ENCODE results near the gene MACROH2A2.
"Not testable (repeated sequence)": the region's sequence is repeated elsewhere in the genome, so short reads cannot be mapped to it uniquely, and the experiment has no call there.

Gene MACROH2A2

GRCh38 chr10:70068925-70069324 is 16.3 kb downstream of the MACROH2A2 start:
- no peak for DNase-seq

GRCh38 chr10:70069346-70069745 is 16.7 kb downstream of the MACROH2A2 start:
- DNase-seq, result no peak

- no peak for DNase-seq
These were observed 18.2 kb downstream of the MACROH2A2 start for GRCh38 chr10:70070834-70071233.

- no peak for DNase-seq
These were observed 21.5 kb downstream of the MACROH2A2 start for GRCh38 chr10:70074165-70074564.

GRCh38 chr10:70074971-70075370 is 22.3 kb downstream of the MACROH2A2 start:
- DNase-seq, result no peak

- no peak for DNase-seq
These were observed 25.7 kb downstream of the MACROH2A2 start for GRCh38 chr10:70078329-70078728.

GRCh38 chr10:70078937-70079336 is 26.3 kb downstream of the MACROH2A2 start:
- DNase-seq, result no peak

GRCh38 chr10:70080789-70081188 is 28.1 kb downstream of the MACROH2A2 start:
- DNase-seq, result not testable (repeated sequence)

GRCh38 chr10:70084189-70084588 is 31.5 kb downstream of the MACROH2A2 start:
- DNase-seq, result peak in 1 of 2 donors; percentile 24

- no peak for DNase-seq
These were observed 33.4 kb downstream of the MACROH2A2 start for GRCh38 chr10:70085975-70086613.

- DNase-seq, result no peak
These were observed 35.1 kb downstream of the MACROH2A2 start for GRCh38 chr10:70087616-70088307.

GRCh38 chr10:70088308-70088698 is 35.7 kb downstream of the MACROH2A2 start:
- no peak for DNase-seq

- DNase-seq, result no peak
These were observed 37.4 kb downstream of the MACROH2A2 start for GRCh38 chr10:70090013-70090412.

GRCh38 chr10:70090951-70091350 is 38.3 kb downstream of the MACROH2A2 start:
- no peak for DNase-seq

- DNase-seq, result no peak
These were observed 39.7 kb downstream of the MACROH2A2 start for GRCh38 chr10:70092389-70092718.

GRCh38 chr10:70093335-70093944 is 40.8 kb downstream of the MACROH2A2 start:
- peak in 1 of 2 donors; percentile 59 for DNase-seq

GRCh38 chr10:70094250-70094649 is 41.6 kb downstream of the MACROH2A2 start:
- DNase-seq, result no peak

- DNase-seq, result no peak
These were observed 43.5 kb downstream of the MACROH2A2 start for GRCh38 chr10:70096016-70096704.

GRCh38 chr10:70096705-70097420 is 44.2 kb downstream of the MACROH2A2 start:
- no peak for DNase-seq

- no peak for DNase-seq
These were observed 44.8 kb downstream of the MACROH2A2 start for GRCh38 chr10:70097459-70097858.

- no peak for DNase-seq
These were observed 45.6 kb downstream of the MACROH2A2 start for GRCh38 chr10:70098271-70098670.

- not testable (repeated sequence) for DNase-seq
These were observed 48.5 kb downstream of the MACROH2A2 start for GRCh38 chr10:70101068-70101562.

GRCh38 chr10:70101668-70102067 is 49.0 kb downstream of the MACROH2A2 start:
- no peak for DNase-seq

All from CD4-positive, alpha-beta T cell treated with Interferon alpha-2 for 1 hour (primary cell).